Measurements from ENCODE around the gene ZWILCH. TPM values are rescaled to one million over a fixed set of nuclear protein-coding genes. Genes with fewer than 3 reads are reported as not detected.

Gene ZWILCH
- total RNA-seq, 3 donors from 2014 or later (not counting 1 experiment from before 2014, with no cell fraction given): 8.7 to 9.9 (median 9.7) TPM

- no peak for TF ChIP-seq CTCF (IDR thresholded peaks at IDR 0.05)
- H3K4me3 Mint-ChIP-seq: peak overlapping the region; percentile 100
- intact Hi-C loops (cut with micrococcal nuclease): loop anchor here (1.0 to 2.0 kb wide), 3 partner anchors 9 to 149 kb away; partner anchors contain the start of genes MAP2K1, SNAPC5 and TIPIN
- ATAC-seq (no peak), DNase-seq (no peak)
- no peaks in the 10 kb centered on the region for H3K36me3 Mint-ChIP-seq
- peaks cover 35 to 37% of the 10 kb centered on the region in 2 donors for H3K4me1 Mint-ChIP-seq
- Histone ChIP-seq H3K9me3 (ENCODE audit: control insufficient read depth, insufficient read depth, low read length) (no peaks in the 10 kb centered on the region), H3K4me3 (ENCODE audit: low read length) (peak overlapping the region; percentile 92), H3K27ac (ENCODE audit: low read length) (peak overlapping the region; percentile 97), H3K36me3 (ENCODE audit: control insufficient read depth, insufficient read depth, low read length) (peaks cover 24% of the 10 kb centered on the region), H3K27me3 (ENCODE audit: control insufficient read depth, insufficient read depth, low read length) (no peaks in the 10 kb centered on the region), H3K4me1 (ENCODE audit: control insufficient read depth, insufficient read depth, low read length) (peaks cover 20% of the 10 kb centered on the region)
- WGBS (ENCODE audit: insufficient coverage): 66% methylated on average over 4 of the region's 4 CpGs
- H3K9me3 Mint-ChIP-seq: no peaks in the 10 kb centered on the region
- no peaks in the 10 kb centered on the region for H3K27me3 Mint-ChIP-seq (ENCODE audit: low read depth in 2 of 2)
- H3K27ac Mint-ChIP-seq: peak overlapping the region; percentile 90 to 97
Measured at GRCh38 chr15:66505818-66506217, 692 bp downstream of the ZWILCH start.

- H3K27me3 ChIP-seq (ENCODE audit: control insufficient read depth, insufficient read depth, low read length): no peaks in the 10 kb centered on the region
- no peak overlapping the region for H3K27ac ChIP-seq (ENCODE audit: low read length)
- no peaks in the 10 kb centered on the region for H3K9me3 Mint-ChIP-seq
- H3K4me3 Mint-ChIP-seq: peak overlapping the region; percentile 32
- no peaks in the 10 kb centered on the region for H3K36me3 Mint-ChIP-seq
- WGBS (ENCODE audit: insufficient coverage): 100% methylated on average over 1 of the region's 3 CpGs
- H3K4me1 ChIP-seq (ENCODE audit: control insufficient read depth, insufficient read depth, low read length): peaks cover 11% of the 10 kb centered on the region
- H3K9me3 ChIP-seq (ENCODE audit: control insufficient read depth, insufficient read depth, low read length): no peaks in the 10 kb centered on the region
- peaks cover under 1% of the 10 kb centered on the region for H3K36me3 ChIP-seq (ENCODE audit: control insufficient read depth, insufficient read depth, low read length)
- DNase-seq: no peak
- intact Hi-C loops (cut with micrococcal nuclease): no loop called here
- H3K4me1 Mint-ChIP-seq: peaks cover 24 to 26% of the 10 kb centered on the region in 2 donors
- no peak for ATAC-seq
- no peak overlapping the region for H3K27ac Mint-ChIP-seq
- no peak for TF ChIP-seq CTCF (IDR thresholded peaks at IDR 0.05)
- no peaks in the 10 kb centered on the region for H3K27me3 Mint-ChIP-seq (ENCODE audit: low read depth in 2 of 2)
- no peak overlapping the region for H3K4me3 ChIP-seq (ENCODE audit: low read length)
Measured at GRCh38 chr15:66508293-66508883, 3.3 kb downstream of the ZWILCH start.

- Histone ChIP-seq H3K4me3 (ENCODE audit: low read length) (no peak overlapping the region), H3K27me3 (ENCODE audit: control insufficient read depth, insufficient read depth, low read length) (no peaks in the 10 kb centered on the region), H3K4me1 (ENCODE audit: control insufficient read depth, insufficient read depth, low read length) (no peaks in the 10 kb centered on the region), H3K27ac (ENCODE audit: low read length) (no peak overlapping the region), H3K36me3 (ENCODE audit: control insufficient read depth, insufficient read depth, low read length) (peaks cover 17% of the 10 kb centered on the region), H3K9me3 (ENCODE audit: control insufficient read depth, insufficient read depth, low read length) (no peaks in the 10 kb centered on the region)
- ATAC-seq: no peak
- intact Hi-C loops (cut with micrococcal nuclease): no loop called here
- no peak for DNase-seq
- H3K4me1 Mint-ChIP-seq: no peaks in the 10 kb centered on the region
- H3K36me3 Mint-ChIP-seq: peaks cover 7% of the 10 kb centered on the region
- 94% methylated on average over 3 of the region's 3 CpGs for WGBS (ENCODE audit: insufficient coverage)
- no peak for TF ChIP-seq CTCF (IDR thresholded peaks at IDR 0.05)
- H3K4me3 Mint-ChIP-seq: no peak overlapping the region
- no peak overlapping the region for H3K27ac Mint-ChIP-seq
- no peaks in the 10 kb centered on the region for H3K27me3 Mint-ChIP-seq (ENCODE audit: low read depth in 2 of 2)
- no peaks in the 10 kb centered on the region for H3K9me3 Mint-ChIP-seq
Measured at GRCh38 chr15:66514586-66514985, 9.5 kb downstream of the ZWILCH start.

GRCh38 chr15:66515901-66516322 lies 10.8 kb downstream of the ZWILCH start:
- no peaks in the 10 kb centered on the region for H3K9me3 Mint-ChIP-seq
- peaks cover 23% of the 10 kb centered on the region for H3K36me3 ChIP-seq (ENCODE audit: control insufficient read depth, insufficient read depth, low read length)

More at GRCh38 chr15:66515901-66516322, 10.8 kb downstream of the ZWILCH start:
- H3K27me3 Mint-ChIP-seq (ENCODE audit: low read depth in 2 of 2): no peaks in the 10 kb centered on the region
- TF ChIP-seq CTCF (IDR thresholded peaks at IDR 0.05): no peak
- H3K4me1 ChIP-seq (ENCODE audit: control insufficient read depth, insufficient read depth, low read length): no peaks in the 10 kb centered on the region
- intact Hi-C loops (cut with micrococcal nuclease): no loop called here
- H3K4me3 ChIP-seq (ENCODE audit: low read length): no peak overlapping the region
- H3K36me3 Mint-ChIP-seq: peaks cover 7% of the 10 kb centered on the region
- no peak overlapping the region for H3K27ac ChIP-seq (ENCODE audit: low read length)
- 100% methylated on average over 2 of the region's 2 CpGs for WGBS (ENCODE audit: insufficient coverage)
- H3K4me3 Mint-ChIP-seq: no peak overlapping the region
- H3K9me3 ChIP-seq (ENCODE audit: control insufficient read depth, insufficient read depth, low read length): no peaks in the 10 kb centered on the region
- DNase-seq (no peak), ATAC-seq (no peak)
- H3K27me3 ChIP-seq (ENCODE audit: control insufficient read depth, insufficient read depth, low read length): no peaks in the 10 kb centered on the region
- no peak overlapping the region for H3K27ac Mint-ChIP-seq
- no peaks in the 10 kb centered on the region for H3K4me1 Mint-ChIP-seq
